NCI-H2029 treated with DMSO at 0.1 percent for 48 hours (cell line): ENCODE results near the gene SLC13A1.
"Not testable (repeated sequence)": the region's sequence is repeated elsewhere in the genome, so short reads cannot be mapped to it uniquely, and the experiment has no call there.

ENCODE experiments used
- DNase-seq: peaks from one replicate; lab custom pipeline; 2025; lab: John Stamatoyannopoulos, UW

SLC13A1 gene

DNA sequence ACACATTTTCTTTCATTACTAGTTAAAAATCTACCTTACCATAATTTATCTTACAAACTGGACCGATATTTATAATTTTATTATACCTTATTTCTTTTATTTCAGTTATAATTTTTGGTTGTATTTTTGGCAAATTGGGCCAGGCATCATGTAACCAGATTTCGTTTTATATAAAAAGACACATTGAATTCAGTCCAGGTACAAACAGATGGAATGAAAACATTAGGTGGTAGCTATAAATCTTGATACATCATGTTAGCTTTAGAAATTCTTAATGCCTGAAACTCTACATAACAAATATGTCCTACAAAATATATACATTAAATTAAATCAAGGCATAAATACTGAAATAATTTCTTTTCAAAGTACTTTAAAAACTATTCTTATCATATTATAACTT lies 73.1 kb downstream of the SLC13A1 start:
- DNase-seq, result no peak

DNA sequence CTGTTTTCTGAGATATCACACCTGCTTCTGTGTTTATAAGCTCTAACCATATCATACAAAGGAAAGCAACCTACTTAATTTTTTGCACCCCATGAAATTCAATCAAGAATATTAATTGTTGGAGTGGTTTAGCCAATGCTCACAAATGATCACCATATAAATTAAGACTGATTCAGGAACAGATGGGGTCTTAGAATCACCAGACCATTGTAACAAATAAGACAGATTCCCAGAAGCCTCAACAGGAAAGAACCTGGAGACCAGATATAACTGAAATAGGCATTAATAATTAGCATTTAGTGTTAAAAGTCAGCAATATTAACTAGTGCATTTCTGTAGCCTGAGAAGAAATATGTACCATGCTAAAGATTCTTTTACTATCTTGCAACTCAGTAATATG lies 73.6 kb downstream of the SLC13A1 start:
- DNase-seq, result no peak

DNA sequence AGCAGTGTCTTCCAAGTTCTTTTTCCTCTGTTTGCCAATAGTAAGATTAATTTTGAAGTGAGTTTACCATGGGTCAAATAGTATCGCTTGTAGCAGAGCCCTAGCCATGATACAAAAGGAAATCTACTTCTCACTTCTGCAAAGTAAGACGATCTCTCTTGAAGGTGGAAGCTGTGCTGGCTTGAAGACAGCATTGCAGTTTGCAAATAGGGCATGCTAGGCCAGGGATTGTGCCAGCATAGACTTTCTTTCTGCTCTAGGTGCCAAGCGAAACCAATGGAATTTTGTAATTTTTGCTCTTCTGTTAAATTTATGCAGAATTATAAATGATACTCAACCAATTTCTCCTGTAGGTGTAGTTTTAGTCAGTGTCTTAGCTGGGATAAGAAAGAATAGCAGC lies 74.5 kb downstream of the SLC13A1 start:
- DNase-seq, result no peak

DNA sequence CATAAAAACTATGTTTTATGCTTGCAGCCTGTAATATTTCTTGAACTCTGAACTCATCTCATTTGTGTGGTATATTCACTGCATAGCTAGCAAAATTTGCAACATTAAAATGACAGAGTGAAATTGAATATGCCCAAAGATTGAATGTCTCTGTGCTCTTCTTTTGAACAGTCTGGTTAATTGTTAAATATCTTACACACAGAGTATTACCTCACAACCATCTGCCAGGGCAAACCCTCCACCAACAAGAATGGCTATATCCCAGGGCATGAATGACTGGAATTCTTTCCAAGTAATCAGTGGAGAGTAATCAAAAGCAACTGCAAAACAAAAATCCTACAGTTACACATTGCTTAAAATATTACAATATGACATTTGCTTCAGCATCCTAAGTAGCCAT lies 76.9 kb downstream of the SLC13A1 start:
- DNase-seq, result no peak

DNA sequence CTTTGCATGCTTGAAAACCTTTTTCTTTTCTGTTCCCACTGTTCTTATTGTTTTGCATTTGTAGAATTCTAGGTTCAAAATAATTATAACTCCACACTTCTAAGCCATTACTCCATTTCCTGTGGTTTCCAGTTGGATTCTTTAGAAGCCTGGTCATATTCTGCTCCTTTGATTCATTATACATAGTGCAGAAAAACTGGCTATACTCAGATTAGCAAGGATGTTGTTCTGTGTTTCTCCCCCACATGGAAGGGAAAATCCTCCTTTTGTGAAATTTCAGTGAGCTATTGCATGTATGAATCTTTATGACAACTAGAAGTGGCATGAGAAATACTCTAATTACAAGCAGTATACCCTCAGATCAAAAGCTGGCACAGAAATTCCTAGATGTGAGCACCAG lies 79.5 kb downstream of the SLC13A1 start:
- DNase-seq, result no peak

DNA sequence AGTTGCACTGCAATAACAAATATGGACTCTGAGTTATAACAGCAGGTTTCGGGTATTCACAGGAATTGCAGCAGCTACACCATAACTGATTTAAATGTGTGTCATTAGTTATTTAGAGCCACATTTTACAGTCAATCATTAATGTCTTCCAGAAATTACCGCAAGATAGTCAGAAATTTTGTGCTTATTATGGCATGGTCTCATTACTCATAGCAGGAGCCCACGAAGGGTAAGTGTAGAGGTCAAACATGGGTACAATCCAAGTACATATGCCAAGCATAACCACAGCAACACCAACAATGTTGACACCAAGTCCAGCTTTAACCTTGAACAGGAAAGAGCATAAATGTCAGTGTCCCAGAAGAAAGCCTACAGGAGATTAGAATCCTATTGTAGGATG lies 84.4 kb downstream of the SLC13A1 start:
- no peak for DNase-seq

DNA sequence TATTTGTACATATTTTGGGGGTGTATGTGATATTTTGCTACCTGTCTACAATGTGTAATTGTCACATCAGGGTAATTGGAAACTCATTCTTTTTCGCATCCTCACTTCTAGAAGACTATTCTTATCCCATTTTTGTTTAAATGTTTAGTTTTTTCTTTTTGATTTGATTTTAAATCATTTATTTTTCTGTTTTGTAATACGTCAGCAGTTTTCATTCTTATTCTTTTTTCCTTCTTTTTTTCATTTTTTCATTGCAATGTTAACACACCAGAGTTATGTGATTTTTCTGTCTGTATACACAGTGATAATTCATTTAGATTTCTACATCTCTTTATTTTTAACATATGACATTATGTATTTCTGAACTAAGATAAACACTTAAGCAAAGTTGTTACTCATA lies 85.5 kb downstream of the SLC13A1 start:
- DNase-seq, result no peak

DNA sequence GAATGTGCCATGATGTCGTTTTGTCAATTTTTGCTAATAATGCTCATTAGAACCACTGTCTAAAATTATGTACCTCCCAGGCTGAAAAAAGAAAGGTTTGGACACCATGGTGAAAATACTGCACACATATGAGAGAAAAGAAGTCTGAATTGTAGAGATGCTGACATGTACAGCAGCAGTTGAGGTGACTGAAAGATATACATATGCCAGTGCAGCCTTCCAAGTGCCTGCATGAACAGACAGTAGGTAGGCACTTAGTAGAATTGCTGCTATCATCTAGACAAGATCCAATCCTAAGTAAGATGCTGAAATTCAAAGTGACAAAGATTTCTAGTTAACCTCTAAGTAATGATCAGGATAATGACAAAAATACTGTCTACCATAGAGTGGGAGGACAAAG lies 86.9 kb downstream of the SLC13A1 start:
- no peak for DNase-seq

DNA sequence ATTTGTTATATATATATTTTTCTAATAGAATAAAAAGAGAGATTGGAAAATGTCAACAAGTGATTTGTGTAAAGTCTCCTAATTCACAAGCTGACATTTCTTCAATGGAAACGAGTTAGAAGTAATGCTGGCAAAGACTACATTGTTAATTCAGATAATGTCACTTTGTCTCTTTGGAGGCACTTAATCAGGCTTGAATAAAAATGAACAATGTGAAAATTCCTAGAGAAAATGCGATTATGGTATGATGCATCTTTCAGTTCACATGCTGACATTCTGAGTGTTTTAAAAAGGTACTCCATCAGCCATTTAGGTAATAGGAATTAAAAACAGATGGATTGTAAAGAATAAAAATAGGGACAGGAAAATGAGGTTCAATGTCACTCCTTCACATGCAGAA lies 100.1 kb downstream of the SLC13A1 start:
- no peak for DNase-seq

DNA sequence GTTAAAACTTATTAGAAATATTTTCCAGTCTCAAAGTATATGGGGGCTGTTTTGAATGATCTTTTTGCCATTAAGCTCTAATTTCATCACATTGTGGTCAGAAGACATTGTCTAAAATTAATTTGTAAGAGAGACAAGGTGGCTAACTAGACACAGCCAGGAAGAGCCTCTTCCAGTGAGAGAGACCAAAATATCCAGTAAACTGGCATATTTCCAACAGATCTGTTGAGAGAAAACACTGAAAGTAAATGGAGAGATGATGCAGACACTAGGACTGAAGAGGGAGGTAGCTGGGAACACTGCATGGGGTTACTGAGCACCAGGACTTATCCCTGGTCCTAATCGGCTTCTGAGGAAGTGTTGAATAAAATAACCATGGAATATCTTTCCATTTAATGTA lies 102.8 kb downstream of the SLC13A1 start:
- no peak for DNase-seq

DNA sequence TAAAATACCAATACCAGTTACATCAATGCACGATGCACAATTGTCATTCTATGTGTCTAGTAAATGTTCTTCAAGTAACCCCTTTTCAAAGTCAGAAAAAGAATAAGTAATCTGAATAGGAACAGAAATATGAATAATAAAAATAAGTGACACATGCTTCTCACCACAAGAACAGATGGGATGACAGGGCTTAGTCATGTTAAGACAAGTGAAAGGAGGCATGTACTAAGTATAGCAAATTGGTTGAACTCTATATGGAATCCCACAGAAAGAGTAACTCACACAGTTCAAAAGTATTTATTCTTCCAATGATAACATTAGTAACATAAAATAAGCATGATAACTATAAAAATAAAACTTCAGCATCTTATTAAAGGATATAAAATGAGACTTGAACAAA lies 103.3 kb downstream of the SLC13A1 start:
- DNase-seq, result no peak

DNA sequence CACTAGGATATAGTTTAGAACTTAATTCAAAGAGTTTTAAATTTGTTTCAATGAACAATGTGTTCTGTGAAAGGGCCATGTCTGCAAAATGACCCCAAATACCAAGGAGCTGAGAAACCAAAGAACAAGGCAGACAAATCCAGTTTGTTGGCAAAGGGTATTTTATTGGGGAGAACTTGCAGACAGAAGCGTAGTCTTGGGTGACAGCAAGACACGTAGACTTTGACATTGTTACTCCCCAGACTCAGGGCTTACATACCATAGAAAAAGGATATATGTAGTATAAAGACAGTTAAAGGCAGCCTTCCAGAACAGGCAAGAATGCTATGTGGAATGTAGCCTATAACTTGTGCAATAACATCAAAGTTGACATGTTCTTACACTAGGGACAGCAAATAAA lies 109.3 kb downstream of the SLC13A1 start:
- DNase-seq, result no peak

DNA sequence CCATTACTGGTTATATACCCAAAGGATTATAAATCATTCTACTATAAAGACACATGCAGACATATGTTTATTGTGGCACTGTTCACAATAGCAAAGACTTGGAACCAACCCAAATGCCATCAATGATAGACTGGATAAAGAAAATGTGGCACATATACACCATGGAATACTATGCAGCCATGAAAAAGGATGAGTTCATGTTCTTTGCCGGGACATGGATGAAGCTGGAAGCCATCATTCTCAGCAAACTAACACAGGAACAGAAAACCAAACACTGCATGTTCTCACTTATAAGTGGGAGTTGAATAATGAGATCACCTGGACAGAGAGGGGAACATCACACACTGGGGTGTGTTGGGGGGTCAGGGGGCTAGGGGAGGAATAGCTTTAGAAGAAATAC lies 112.9 kb downstream of the SLC13A1 start:
- DNase-seq, result not testable (repeated sequence)

DNA sequence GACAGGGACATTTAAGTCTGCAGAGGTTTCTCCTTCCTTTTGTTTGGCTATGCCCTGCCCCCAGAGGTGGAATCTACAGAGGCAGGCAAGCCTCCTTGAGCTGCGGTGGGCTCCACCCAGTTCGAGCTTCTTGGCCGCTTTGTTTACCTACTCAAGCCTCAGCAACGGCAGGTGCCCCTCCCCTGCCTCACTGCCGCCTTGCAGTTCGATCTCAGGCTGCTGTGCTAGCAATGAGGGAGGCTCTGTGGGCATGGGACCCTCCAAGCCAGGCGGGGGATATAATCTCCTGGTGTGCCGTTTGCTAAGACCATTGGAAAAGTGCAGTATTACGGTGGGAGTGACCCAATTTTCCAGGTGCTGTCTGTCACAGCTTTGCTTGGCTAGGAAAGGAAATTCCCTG lies 114.9 kb downstream of the SLC13A1 start:
- not testable (repeated sequence) for DNase-seq

DNA sequence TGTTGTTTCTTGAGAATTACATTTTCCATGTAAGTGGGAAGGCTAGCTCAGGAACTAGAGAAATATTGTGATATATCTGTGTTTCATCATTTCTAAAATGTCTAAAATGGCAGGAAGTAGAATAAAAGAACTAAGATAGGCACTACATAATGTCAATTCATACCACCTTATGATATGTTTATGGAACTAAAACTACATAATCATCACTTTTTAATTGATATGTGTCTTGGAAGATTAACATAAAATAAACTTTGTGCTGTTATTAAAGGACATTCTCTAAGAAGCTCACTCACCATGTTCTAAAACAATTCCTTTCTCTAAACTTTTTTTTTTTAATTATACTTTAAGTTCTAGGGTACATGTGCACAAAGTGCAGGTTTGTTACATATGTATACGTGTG lies 120.7 kb downstream of the SLC13A1 start:
- DNase-seq, result no peak

DNA sequence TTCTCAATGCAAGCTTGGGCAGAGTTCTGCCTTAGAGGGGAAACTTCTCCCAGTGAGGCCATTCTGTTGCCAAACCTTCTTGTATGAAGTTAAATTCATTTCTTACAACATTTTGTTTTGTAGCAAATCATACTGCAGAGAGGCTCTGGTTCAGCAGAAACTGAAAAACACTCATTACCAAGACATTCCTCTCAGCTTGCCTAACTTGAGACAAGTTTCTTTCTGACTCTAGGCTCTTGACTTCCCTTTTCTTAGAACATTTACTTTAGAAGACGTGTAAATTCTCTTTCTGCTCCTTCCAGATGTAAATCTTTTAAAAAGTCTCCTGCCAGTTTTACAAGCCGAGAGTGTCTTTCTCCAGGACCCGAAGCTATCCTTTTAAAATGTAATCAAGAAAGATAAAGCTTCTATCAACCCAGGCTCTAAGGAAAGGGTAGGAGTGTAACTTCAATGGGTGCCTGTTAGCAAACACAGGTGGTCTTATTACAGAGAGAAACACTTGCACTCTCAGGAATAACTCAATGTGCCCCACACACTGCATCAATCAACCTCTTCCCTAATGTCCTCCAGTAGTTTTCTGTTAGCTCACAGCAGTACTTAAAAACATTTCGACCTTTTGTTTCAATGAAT lies 123.8 kb downstream of the SLC13A1 start:
- no peak for DNase-seq

DNA sequence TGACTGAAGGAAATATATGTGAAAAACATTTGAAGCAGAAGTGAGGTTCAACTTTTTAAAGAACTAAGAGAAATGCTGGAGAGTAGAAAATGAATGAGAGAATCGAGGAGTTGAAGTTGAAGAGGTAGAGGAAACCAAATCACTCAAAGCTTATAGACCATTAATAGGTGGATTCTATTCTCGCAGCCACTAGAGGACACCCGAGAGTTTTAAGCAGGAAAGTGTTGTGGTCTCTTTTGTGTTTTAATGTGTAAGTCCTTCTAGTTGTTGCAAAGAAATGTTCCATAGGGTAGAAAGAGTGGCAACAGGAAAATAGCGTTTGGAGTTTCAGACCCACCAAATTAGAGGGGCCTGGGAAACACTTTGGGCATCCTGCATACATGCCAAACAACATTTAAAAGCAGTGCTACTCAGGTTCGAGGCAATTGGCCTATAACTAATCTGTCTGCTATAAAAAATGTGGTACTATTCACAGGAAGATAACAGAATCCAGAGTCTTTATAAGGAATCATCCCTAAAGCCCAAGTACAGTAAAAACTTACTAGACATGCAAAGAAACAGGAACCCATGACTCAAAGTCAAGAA lies 129.0 kb downstream of the SLC13A1 start:
- no peak for DNase-seq

DNA sequence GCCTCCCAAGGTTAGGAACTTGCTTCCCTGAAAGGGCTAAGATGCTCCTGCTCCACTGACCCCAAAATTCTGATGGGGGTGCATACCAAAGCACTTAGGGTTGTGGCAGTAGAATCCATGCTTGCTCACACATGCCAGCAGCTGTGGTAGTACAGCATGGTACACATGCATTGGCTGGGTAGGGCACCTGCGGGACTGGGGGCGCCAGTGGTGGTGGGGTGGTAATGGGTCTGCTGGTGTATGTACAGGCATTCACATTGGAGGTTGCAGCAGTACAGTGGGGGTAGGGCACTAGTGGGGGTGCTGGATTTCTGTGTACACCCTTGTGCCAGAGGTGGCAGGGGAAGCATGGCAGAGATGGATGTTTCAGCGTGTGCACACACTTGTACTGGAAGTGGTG lies 132.0 kb downstream of the SLC13A1 start:
- DNase-seq, result no peak
